ENCODE measurements around the gene CYB5D1. TPM values are rescaled to one million over a fixed set of nuclear protein-coding genes. Genes with fewer than 3 reads are reported as not detected.

Gene CYB5D1
- polyA plus RNA-seq, 1 donor (not counting 4 experiments of a cell fraction or from before 2014, with no cell fraction given) = 14.8 TPM

- H3K4me2 ChIP-seq (ENCODE audit: control insufficient read depth, extremely low read depth, insufficient read depth, low read depth, low read length) = peak overlapping the region; percentile 17
- TF ChIP-seq EZH2 (IDR thresholded peaks at IDR 0.05; ENCODE audit: low read length) (no peak), CTCF (optimal IDR thresholded peaks at IDR 0.05 in 1 of 3, IDR thresholded peaks at IDR 0.05 in 1 of 3, conservative IDR thresholded peaks at IDR 0.05 in 1 of 3; ENCODE audit: extremely low read depth in 1 of 3, insufficient read depth in 2 of 3, low read length in 3 of 3) (no peak)
- peaks cover 6 to 12% of the 10 kb centered on the region in 2 experiments for H3K36me3 ChIP-seq (ENCODE audit: control insufficient read depth in 2 of 2, extremely low read depth in 1 of 2, insufficient read depth in 2 of 2, low read length in 2 of 2)
- peaks cover 26% of the 10 kb centered on the region for H3K4me1 ChIP-seq (ENCODE audit: control insufficient read depth, extremely low read depth, insufficient read depth, low read length)
- FAIRE-seq (no peak), DNase-seq (ENCODE audit: low read depth, low spot score) (no peak)
- no peak overlapping the region for H3K4me3 ChIP-seq (ENCODE audit: control insufficient read depth in 2 of 3, extremely low read depth in 1 of 3, insufficient read depth in 2 of 3, low read depth in 1 of 3, low read length in 3 of 3)
- dilution Hi-C loops (cut with MboI; ENCODE audit: extremely low pct_ligation_motif_present, low sequenced_read_pairs) = no loop called here
- H3K9me3 ChIP-seq (ENCODE audit: control insufficient read depth, low read depth, low read length) = no peaks in the 10 kb centered on the region
- no peak overlapping the region for H2AFZ ChIP-seq (ENCODE audit: control insufficient read depth, low read length)
- no peak overlapping the region for H3K27ac ChIP-seq (ENCODE audit: control insufficient read depth, insufficient read depth, low read length)
- no peaks in the 10 kb centered on the region for H4K20me1 ChIP-seq (ENCODE audit: control insufficient read depth, extremely low read depth, insufficient read depth, low read length)
- H3K79me2 ChIP-seq (ENCODE audit: control insufficient read depth, insufficient read depth, low read length) = peaks cover 9% of the 10 kb centered on the region
- H3K27me3 ChIP-seq (ENCODE audit: control insufficient read depth, extremely low read depth, insufficient read depth, low read length) = no peaks in the 10 kb centered on the region
- no peaks in the 10 kb centered on the region for H3K9me1 ChIP-seq (ENCODE audit: control insufficient read depth, extremely low read depth, insufficient read depth, low read length)
- no peak overlapping the region for H3K9ac ChIP-seq (ENCODE audit: control insufficient read depth, extremely low read depth, insufficient read depth, low read length)
Measured at GRCh38 chr17:7882629-7883028, 24.8 kb downstream of the CYB5D1 start.

- H3K27ac ChIP-seq (ENCODE audit: control insufficient read depth, insufficient read depth, low read length) = peak overlapping the region; percentile 8
- peaks cover 6 to 12% of the 10 kb centered on the region in 2 experiments for H3K36me3 ChIP-seq (ENCODE audit: control insufficient read depth in 2 of 2, extremely low read depth in 1 of 2, insufficient read depth in 2 of 2, low read length in 2 of 2)
- H4K20me1 ChIP-seq (ENCODE audit: control insufficient read depth, extremely low read depth, insufficient read depth, low read length) = no peaks in the 10 kb centered on the region
- no peaks in the 10 kb centered on the region for H3K9me3 ChIP-seq (ENCODE audit: control insufficient read depth, low read depth, low read length)
- no peaks in the 10 kb centered on the region for H3K9me1 ChIP-seq (ENCODE audit: control insufficient read depth, extremely low read depth, insufficient read depth, low read length)
- dilution Hi-C loops (cut with MboI; ENCODE audit: extremely low pct_ligation_motif_present, low sequenced_read_pairs) = no loop called here
- TF ChIP-seq CTCF (optimal IDR thresholded peaks at IDR 0.05 in 1 of 3, IDR thresholded peaks at IDR 0.05 in 1 of 3, conservative IDR thresholded peaks at IDR 0.05 in 1 of 3; ENCODE audit: extremely low read depth in 1 of 3, insufficient read depth in 2 of 3, low read length in 3 of 3) (no peak), EZH2 (IDR thresholded peaks at IDR 0.05; ENCODE audit: low read length) (no peak)
- peaks cover 12% of the 10 kb centered on the region for H3K79me2 ChIP-seq (ENCODE audit: control insufficient read depth, insufficient read depth, low read length)
- H3K9ac ChIP-seq (ENCODE audit: control insufficient read depth, extremely low read depth, insufficient read depth, low read length) = peak overlapping the region; percentile 67
- H3K4me3 ChIP-seq (ENCODE audit: control insufficient read depth in 2 of 3, extremely low read depth in 1 of 3, insufficient read depth in 2 of 3, low read depth in 1 of 3, low read length in 3 of 3) = peak overlapping the region; percentile 42 to 63 (median 58)
- FAIRE-seq = no peak
- peaks cover 39% of the 10 kb centered on the region for H3K4me1 ChIP-seq (ENCODE audit: control insufficient read depth, extremely low read depth, insufficient read depth, low read length)
- DNase-seq (ENCODE audit: low read depth, low spot score) = no peak
- no peaks in the 10 kb centered on the region for H3K27me3 ChIP-seq (ENCODE audit: control insufficient read depth, extremely low read depth, insufficient read depth, low read length)
- H3K4me2 ChIP-seq (ENCODE audit: control insufficient read depth, extremely low read depth, insufficient read depth, low read depth, low read length) = peak overlapping the region; percentile 84
- peak overlapping the region; percentile 72 for H2AFZ ChIP-seq (ENCODE audit: control insufficient read depth, low read length)
Measured at GRCh38 chr17:7883781-7884386, 26.1 kb downstream of the CYB5D1 start.
